H4 (cell line): ENCODE data around the gene PIKFYVE. TPM values are rescaled to one million over a fixed set of nuclear protein-coding genes. Genes with fewer than 3 reads are reported as not detected.
"Not testable (repeated sequence)": the region's sequence is repeated elsewhere in the genome, so short reads cannot be mapped to it uniquely, and the experiment has no call there.

ENCODE experiments used
- DNase-seq: peaks from one replicate; pipeline ENCODE4 v3.0.0-alpha.2; 2015; ENCODE audit warnings: low spot score
- total RNA-seq: library from RNA; depleted of rRNA; stranded (reverse); fragments of >200 nt; shearing (Covaris generic); gene quantifications from 2 replicates; pipeline ENCODE4 v1.2.3, GENCODE V29; 2014

Gene PIKFYVE
- total RNA-seq, 1 experiment from 2014 or later = 16.0 TPM

- peak; percentile 51 for DNase-seq
These were observed 97.4 kb downstream of the PIKFYVE start for GRCh38 chr2:208363485-208363884.

DNA sequence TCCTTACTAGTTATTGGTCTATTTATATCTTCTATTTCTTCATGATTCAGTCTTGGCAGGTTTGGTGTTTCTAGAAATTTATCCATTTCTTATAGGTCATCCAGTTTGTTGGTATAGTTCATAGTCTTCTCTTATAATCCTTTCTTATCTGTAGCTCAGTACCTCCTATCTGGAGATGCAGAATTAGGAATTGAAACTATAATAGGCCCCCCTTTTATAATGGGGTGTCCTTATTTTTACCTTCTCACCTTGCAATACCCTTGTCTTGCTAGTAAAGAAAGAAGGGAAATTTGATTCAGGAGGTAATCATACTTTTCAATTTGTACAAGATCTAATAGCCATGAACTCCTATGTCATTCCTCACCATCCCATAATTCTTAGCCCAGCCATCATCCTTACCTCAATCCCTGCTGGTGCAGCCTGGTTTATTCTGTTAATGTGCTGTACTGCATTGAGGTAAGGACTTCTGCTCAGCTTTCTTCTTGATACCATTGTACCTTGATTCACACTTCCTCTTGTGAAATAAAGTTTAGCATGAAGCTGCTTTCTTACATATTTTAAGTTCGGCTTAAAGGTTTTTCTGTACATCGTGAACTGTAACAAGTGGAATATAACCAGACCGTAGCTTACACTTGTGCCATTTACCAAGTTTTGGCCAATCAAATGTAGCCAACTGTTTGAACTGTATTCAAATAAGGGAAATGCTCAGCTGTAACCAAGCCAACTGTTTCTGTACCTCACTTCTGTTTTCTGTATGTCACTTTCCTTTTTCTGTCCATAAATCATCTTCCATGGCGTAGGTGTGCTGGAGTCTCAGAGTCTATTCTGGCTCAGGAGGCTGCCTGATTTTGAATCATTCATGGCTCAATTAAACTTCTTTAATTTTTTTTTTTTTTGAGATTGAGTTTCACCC is 100.4 kb downstream of the PIKFYVE start:
- no peak for DNase-seq

DNA sequence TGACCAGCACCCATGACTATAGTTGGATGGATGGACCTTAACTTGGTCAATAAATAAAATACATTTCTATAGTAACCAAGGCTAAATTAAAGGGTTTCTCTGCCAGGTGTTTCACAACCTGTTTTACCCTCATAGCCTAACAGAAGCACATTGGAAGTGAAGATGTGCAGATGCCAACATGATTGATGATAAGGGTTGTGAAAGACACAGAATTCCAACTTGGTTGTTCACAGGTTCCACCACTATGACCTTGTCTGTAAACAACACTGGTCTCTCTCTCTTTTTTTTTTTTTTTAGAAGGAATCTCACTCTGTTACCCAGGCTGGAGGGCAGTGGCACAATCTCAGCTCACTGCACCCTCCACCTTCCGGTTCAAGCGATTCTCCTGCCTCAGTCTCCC is 103.0 kb downstream of the PIKFYVE start:
- no peak for DNase-seq

- DNase-seq = no peak
These were observed 105.0 kb downstream of the PIKFYVE start for GRCh38 chr2:208370881-208371633.

GRCh38 chr2:208371634-208371935 is 105.5 kb downstream of the PIKFYVE start:
- no peak for DNase-seq

DNA sequence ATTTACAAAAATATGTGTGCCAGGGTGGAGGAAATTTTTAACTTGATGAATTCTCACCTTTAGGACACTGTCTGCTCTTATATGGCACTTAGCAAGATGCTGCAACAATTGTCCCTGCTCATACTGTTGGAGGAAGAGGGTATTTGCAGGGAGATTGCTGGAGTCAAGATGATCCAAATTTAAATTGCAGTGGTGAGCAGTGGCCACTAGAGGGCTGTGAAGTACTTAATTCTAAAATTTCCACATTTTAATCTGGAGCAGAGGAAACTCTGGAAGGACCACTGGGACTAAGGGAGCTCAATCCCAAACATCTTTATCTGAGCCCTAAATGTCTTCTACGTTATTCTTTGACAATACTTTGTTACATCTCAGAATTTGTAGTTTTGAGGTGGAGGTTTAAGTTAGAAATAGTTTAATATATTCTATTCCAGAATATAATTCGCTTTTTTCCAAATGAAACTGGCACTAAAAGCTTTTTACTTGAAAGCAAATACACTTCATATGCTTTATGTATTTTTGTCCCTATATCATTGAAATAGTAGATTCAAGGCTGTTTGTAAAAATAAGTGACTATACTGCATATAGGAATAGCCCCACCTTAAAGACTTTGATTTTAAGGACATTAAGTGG is 107.5 kb downstream of the PIKFYVE start:
- peak; percentile 36 for DNase-seq

DNA sequence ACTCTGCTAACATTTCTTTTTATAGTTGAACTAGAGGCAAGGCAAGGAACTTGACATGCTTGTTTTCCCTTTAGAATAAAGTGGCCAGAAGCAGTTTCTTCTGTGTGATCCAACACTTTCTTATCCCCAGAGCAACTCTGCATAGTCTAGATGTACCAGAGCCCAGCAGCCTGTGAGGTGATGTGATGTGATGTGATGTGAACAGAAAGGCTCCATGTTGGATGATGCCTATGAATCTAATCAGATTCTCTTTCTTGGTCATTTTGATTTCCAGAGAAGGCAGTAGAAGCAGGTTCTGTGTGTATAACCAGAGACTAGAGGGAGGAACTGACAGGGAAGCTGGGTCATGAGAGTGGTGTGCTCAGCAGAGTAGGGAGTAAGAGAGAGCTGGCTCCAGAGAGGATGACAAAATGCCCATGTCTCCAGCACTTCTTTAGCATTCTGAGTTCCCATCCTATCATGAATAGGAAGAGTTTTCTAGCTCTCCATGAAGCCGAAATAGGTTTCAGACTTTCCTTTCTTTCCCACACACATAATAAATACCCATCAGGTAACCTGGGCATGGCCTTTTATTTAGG is 109.5 kb downstream of the PIKFYVE start:
- DNase-seq = no peak

- not testable (repeated sequence) for DNase-seq
These were observed 111.3 kb downstream of the PIKFYVE start for GRCh38 chr2:208377344-208377860.

DNA sequence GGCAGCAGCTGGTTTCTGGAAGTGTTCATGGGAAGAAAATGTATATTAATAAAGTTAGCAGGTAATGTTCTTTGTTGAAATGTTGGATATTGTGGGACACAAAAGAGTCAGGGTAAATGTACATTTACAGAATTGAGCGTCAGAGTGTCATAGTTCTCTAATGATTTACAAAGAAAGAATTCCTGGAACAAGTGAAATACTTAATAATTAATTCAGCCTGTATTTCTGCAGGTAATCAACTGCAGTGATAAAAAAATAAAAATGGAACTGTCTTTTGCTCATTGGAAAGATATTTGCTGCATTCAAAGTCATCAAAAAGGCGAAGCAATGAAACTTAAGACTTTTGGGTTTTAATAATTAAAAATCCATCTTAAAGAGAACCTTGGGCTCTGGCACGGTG is 113.1 kb downstream of the PIKFYVE start:
- no peak for DNase-seq

GRCh38 chr2:208384637-208385036 is 118.6 kb downstream of the PIKFYVE start:
- no peak for DNase-seq

DNA sequence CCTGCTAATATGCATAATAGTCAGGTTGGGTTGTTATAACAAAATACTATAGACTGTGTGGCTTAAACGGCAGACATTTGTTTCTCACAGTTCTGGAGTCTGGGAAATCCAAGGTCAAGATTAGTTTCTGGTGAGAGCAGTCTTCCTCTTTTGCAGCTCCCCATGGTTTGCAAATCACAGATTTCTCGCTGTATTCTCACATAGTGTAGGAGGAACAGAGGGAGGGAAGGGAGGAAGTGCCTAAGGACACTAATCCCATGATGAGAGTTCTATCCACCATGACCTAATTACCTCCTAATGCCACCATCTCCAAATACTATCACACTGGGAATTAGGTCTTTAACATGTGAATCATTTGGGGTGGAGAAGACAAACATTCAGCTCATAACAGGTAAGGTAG is 120.5 kb downstream of the PIKFYVE start:
- DNase-seq = no peak

- DNase-seq = no peak
These were observed 123.9 kb downstream of the PIKFYVE start for GRCh38 chr2:208389940-208390339.

- DNase-seq = no peak
These were observed 126.2 kb downstream of the PIKFYVE start for GRCh38 chr2:208392300-208392699.

- not testable (repeated sequence) for DNase-seq
These were observed 130.7 kb downstream of the PIKFYVE start for GRCh38 chr2:208396796-208397195.

GRCh38 chr2:208399201-208399600 is 133.1 kb downstream of the PIKFYVE start:
- DNase-seq = no peak

GRCh38 chr2:208406474-208407451 is 140.7 kb downstream of the PIKFYVE start, which contains the start of gene PTH2R:
Gene PTH2R, plus strand, starts transcription at chr2:208406792. Its CDS starts 252 bp downstream, at chr2:208407044.
- no peak for DNase-seq

DNA sequence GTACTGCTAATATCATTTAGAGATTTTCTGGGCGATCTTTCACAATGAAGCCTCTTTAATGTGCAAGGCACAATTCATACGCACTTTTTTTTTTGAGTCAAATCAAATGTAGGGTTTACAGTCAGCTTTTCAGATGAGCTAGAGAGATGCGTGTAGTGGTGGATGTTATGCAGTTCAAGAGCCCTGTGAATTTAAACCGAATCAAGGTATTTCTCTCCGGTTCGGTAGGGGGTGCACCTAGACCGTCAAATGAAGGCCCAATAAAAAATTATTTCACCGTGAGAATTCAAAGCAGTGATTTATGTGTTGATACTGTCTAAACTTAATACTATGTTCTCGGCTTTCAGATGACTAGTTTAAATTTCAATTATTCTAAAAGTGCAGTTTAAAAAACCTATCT is 141.6 kb downstream of the PIKFYVE start:
- no peak for DNase-seq
